Stomach (tissue), 9 donors: Measurements from ENCODE around the gene CCBE1. TPM values are rescaled to one million over a fixed set of nuclear protein-coding genes. Genes with fewer than 3 reads are reported as not detected.

Experiments
- DNase-seq, 2 donors: peaks; one replicate each; pipeline versions ENCODE4 v3.0.0 to v3.0.0-alpha.2; 2013 to 2019
- H3K27ac ChIP-seq, 5 donors: fragments of 200-600 bp in 4 of 5; sonication (generic) in 4 of 5; one replicate each; pipeline ENCODE4 v1.5.1; 2013 to 2019; ENCODE audit warnings: mild to moderate bottlenecking in 1 of 5, moderate library complexity in 1 of 5
- H3K27me3 ChIP-seq, 3 donors: fragments of 200-600 bp; sonication (generic); one replicate each; pipeline ENCODE4 v1.5.1; 2017 to 2019; ENCODE audit warnings: mixed run types in 1 of 3
- H3K36me3 ChIP-seq, 4 donors: fragments of 200-600 bp; sonication (generic); 1 replicate in 3 of 4; 2 replicates in 1 of 4; pipeline ENCODE4 v1.5.1; 2016 to 2019
- H3K4me1 ChIP-seq, 4 donors: fragments of 200-600 bp; sonication (generic); one replicate each; pipeline ENCODE4 v1.5.1; 2016 to 2019
- H3K4me3 ChIP-seq, 4 donors: fragments of 200-600 bp; sonication (generic) in 3 of 4; one replicate each; pipeline ENCODE4 v1.5.1; 2016 to 2019; ENCODE audit warnings: mild to moderate bottlenecking in 1 of 4
- H3K9me3 ChIP-seq, 4 donors: fragments of 200-600 bp; sonication (generic); one replicate each; pipeline ENCODE4 v1.5.1; 2016 to 2019
- EP300 ChIP-seq: sonication (generic); formaldehyde crosslinking; IDR thresholded peaks from one replicate; pipeline ENCODE4 v1.6.1; 2017; ENCODE audit warnings: antibody characterized with exemption
- POLR2A ChIP-seq, 4 donors: fragments of 450-650 bp; IDR thresholded peaks; one replicate each; pipeline ENCODE4 v1.6.1; 2016; ENCODE audit warnings: antibody characterized with exemption in 4 of 4, control low read depth in 2 of 4, mild to moderate bottlenecking in 1 of 4, moderate library complexity in 1 of 4
- POLR2AphosphoS5 ChIP-seq, 3 donors: sonication (generic); formaldehyde crosslinking; IDR thresholded peaks; one replicate each; pipeline ENCODE4 v1.6.1; 2016; ENCODE audit warnings: antibody characterized with exemption in 3 of 3
- WGBS, 5 donors: extraction: QIAGEN DNeasy Blood & Tissue Kit in 3 of 5; methylation state at CpG; one replicate each; pipeline versions ENCODE4 v1.1.5 to v1.1.7; 2013 to 2018; 5-methylcytosine and 5-hydroxymethylcytosine counted together
- intact Hi-C: fragments of 100-400 bp; cut with DNase I; formaldehyde crosslinking; loops from one replicate; pipeline ENCODE4 v1.15.1; 2023; ENCODE audit warnings: low total_unique reads
- polyA plus RNA-seq, 3 donors: library from polyadenylated mRNA; stranded (reverse); fragments of 200-250 nt; gene quantifications; one replicate each; pipeline ENCODE4 v1.2.3, GENCODE V29; 2013
- total RNA-seq, 5 donors: library from RNA; depleted of rRNA; stranded (reverse); fragments of >200 nt; gene quantifications; one replicate each; pipeline versions ENCODE4 v1.1.0 to v1.2.3, GENCODE V29; 2014 to 2016
- TF ChIP-seq, protein P1 (sequence below), 7 experiments: fragments of 450-650 bp in 4 of 7; fragments of 200-600 bp in 3 of 7; sonication (generic) in 3 of 7; IDR thresholded peaks; one replicate each; pipeline ENCODE4 v1.5.1; 2016 to 2019; ENCODE audit warnings: antibody characterized with exemption in 7 of 7, control low read depth in 2 of 7, mild to moderate bottlenecking in 1 of 7
- donor health status: healthy with polysubstance abuse.
- donor health status: Bipolar disorder and iron deficiency.
- donor health status: healthy.

CCBE1 gene
- total and polyA plus RNA-seq, 8 donors = 0.29 to 4.0 (median 1.2) TPM

DNA sequence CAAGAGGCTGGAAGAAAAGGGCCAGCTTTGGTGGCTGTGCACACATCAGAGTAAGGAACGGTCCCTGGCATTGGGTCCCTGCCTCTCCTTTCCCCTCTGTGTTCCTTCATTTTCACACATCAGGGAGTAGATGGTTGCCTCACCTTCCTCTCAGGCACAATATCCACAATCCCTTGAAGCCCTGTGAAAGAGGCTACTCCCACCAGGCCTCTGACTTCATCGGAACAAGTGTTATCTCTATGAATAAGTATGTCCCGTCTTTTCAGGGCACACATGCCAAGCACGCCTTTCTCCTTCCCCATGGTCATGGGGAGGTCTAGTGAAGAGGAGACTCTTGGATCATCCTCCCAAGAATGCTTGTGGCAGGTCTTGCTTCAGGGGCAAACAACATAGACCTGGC, 277.0 kb downstream of the CCBE1 start:
- DNase-seq = no peak
- intact Hi-C loops = no loop called here
- peaks cover 0 to 13% (median 0%) of the 10 kb centered on the region in 3 donors for H3K27me3 ChIP-seq
- H3K4me1 ChIP-seq = peaks cover 0 to 6% (median 0%) of the 10 kb centered on the region in 4 donors
- no peaks in the 10 kb centered on the region for H3K36me3 ChIP-seq
- 62 to 77% (median 67%) methylated on average over 4 of the region's 4 CpGs for WGBS, 5 donors
- TF ChIP-seq EP300 (no peak), POLR2AphosphoS5 (IDR thresholded peaks at IDR 0.05) (no peak), POLR2A (IDR thresholded peaks at IDR 0.05) (no peak)
- TF ChIP-seq, protein P1, sequence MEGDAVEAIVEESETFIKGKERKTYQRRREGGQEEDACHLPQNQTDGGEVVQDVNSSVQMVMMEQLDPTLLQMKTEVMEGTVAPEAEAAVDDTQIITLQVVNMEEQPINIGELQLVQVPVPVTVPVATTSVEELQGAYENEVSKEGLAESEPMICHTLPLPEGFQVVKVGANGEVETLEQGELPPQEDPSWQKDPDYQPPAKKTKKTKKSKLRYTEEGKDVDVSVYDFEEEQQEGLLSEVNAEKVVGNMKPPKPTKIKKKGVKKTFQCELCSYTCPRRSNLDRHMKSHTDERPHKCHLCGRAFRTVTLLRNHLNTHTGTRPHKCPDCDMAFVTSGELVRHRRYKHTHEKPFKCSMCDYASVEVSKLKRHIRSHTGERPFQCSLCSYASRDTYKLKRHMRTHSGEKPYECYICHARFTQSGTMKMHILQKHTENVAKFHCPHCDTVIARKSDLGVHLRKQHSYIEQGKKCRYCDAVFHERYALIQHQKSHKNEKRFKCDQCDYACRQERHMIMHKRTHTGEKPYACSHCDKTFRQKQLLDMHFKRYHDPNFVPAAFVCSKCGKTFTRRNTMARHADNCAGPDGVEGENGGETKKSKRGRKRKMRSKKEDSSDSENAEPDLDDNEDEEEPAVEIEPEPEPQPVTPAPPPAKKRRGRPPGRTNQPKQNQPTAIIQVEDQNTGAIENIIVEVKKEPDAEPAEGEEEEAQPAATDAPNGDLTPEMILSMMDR (IDR thresholded peaks at IDR 0.05) = no peak
- H3K9me3 ChIP-seq = no peaks in the 10 kb centered on the region
- no peak overlapping the region for H3K27ac ChIP-seq
- H3K4me3 ChIP-seq = no peak overlapping the region

DNA sequence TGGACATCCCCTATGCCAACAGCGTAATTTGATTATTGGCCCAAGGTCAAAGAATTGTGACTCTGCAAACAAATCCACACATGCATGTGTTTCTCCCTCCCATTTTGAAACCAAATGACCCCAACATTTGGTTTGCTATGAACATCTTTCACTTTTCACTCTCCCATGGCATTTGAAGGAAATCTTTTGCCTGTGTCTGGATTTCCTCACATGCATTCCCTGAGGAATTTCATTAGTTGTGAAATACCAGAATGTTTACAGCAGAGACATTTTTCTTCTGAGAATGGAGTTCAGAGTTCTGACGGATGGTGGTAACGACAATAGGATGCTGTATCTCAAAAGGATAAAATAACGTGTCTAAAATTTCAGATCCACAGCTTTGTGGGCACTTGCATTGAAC, 277.8 kb downstream of the CCBE1 start:
- peak in 1 of 2 donors; percentile 37 for DNase-seq
- no peak overlapping the region for H3K4me3 ChIP-seq
- H3K27ac ChIP-seq = no peak overlapping the region
- WGBS, 5 donors = 32 to 42% (median 40%) methylated on average over 4 of the region's 4 CpGs
- H3K27me3 ChIP-seq = peaks cover 0 to 13% (median 0%) of the 10 kb centered on the region in 3 donors
- intact Hi-C loops = no loop called here
- no peak for TF ChIP-seq POLR2AphosphoS5 (IDR thresholded peaks at IDR 0.05)
- TF ChIP-seq, protein P1 (IDR thresholded peaks at IDR 0.05) = no peak
- no peak for TF ChIP-seq EP300
- TF ChIP-seq POLR2A (IDR thresholded peaks at IDR 0.05) = no peak
- H3K4me1 ChIP-seq = peaks cover 0 to 6% (median 0%) of the 10 kb centered on the region in 4 donors
- H3K36me3 ChIP-seq = no peaks in the 10 kb centered on the region
- no peaks in the 10 kb centered on the region for H3K9me3 ChIP-seq

DNA sequence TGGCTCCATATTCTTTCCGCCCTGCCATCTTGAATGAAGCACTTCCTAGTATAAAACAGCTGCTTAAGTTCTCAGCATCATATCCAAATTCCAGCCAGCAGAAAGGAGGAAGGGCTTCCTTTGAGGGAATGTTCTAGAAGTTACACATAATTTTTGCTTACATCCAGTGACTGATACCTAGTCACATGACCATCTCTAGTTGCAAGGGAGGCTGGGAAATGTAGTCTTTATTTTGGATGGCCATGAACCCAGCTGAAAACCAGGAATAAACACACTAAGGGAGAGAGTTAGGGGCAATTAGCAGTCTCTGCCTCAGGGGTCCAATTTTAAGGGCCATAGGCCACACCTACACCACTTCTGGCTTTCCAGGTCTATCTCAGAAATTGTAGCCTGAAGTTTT, 280.4 kb downstream of the CCBE1 start:
- H3K36me3 ChIP-seq = no peaks in the 10 kb centered on the region
- intact Hi-C loops = no loop called here
- TF ChIP-seq POLR2AphosphoS5 (IDR thresholded peaks at IDR 0.05) = no peak
- TF ChIP-seq EP300 = no peak
- no peak for TF ChIP-seq POLR2A (IDR thresholded peaks at IDR 0.05)
- TF ChIP-seq, protein P1 (IDR thresholded peaks at IDR 0.05) = no peak
- no peak overlapping the region for H3K4me3 ChIP-seq
- no peak for DNase-seq
- H3K4me1 ChIP-seq = peaks cover 0 to 6% (median 0%) of the 10 kb centered on the region in 4 donors
- H3K9me3 ChIP-seq = no peaks in the 10 kb centered on the region
- peaks cover 0 to 15% (median 0%) of the 10 kb centered on the region in 3 donors for H3K27me3 ChIP-seq
- 94 to 100% (median 100%) methylated on average over 1 of the region's 1 CpG for WGBS, 5 donors
- H3K27ac ChIP-seq = no peak overlapping the region

DNA sequence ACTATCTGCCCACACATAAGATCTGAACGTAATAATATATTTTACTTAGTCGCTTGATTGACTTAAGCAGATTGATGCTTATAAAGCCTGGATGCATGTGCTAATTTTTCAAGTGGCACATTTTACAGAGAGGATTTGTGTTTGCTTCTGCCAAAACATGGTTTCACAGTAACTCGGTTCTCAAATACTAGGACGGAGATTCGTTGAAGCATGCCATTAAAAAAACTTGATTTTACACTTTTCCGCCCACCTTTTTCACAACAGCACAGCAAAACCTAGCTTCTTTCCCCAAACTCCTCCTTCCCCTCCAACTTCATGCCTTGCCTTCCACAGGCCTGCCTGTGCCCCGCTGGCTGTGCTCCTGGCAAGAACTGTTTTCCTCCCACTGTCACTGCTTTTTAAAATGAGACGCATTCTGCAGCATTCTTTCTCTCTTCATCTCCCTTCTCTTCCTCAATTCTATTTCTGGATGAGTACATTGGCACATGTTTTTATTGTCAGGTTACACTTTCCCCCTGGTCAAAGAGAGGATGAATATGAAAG, 283.0 kb downstream of the CCBE1 start:
- Histone ChIP-seq H3K27ac (no peak overlapping the region), H3K9me3 (no peaks in the 10 kb centered on the region), H3K36me3 (no peaks in the 10 kb centered on the region), H3K27me3 (peaks cover 0 to 5% (median 0%) of the 10 kb centered on the region in 3 donors), H3K4me1 (peaks cover 0 to under 1% (median 0%) of the 10 kb centered on the region in 4 donors), H3K4me3 (no peak overlapping the region)
- intact Hi-C loops = no loop called here
- TF ChIP-seq POLR2AphosphoS5 (IDR thresholded peaks at IDR 0.05) = no peak
- no peak for TF ChIP-seq EP300
- TF ChIP-seq, protein P1 (IDR thresholded peaks at IDR 0.05) = no peak
- TF ChIP-seq POLR2A (IDR thresholded peaks at IDR 0.05) = no peak
- WGBS, 5 donors = 80 to 89% (median 85%) methylated on average over 8 of the region's 8 CpGs
- no peak for DNase-seq
